HG02885 (cell line): Measurements from ENCODE around the gene ULBP1.
"Not testable (repeated sequence)": the region's sequence is repeated elsewhere in the genome, so short reads cannot be mapped to it uniquely, and the experiment has no call there.

Experiments used
- ATAC-seq: cut with Tn5 transposase; IDR thresholded peaks from one replicate; pipeline ENCODE4 v1.9.1; 2021; ENCODE audit warnings: mild to moderate bottlenecking; ENCODE audit not compliant: unreplicated experiment, poor library complexity

Gene ULBP1

DNA sequence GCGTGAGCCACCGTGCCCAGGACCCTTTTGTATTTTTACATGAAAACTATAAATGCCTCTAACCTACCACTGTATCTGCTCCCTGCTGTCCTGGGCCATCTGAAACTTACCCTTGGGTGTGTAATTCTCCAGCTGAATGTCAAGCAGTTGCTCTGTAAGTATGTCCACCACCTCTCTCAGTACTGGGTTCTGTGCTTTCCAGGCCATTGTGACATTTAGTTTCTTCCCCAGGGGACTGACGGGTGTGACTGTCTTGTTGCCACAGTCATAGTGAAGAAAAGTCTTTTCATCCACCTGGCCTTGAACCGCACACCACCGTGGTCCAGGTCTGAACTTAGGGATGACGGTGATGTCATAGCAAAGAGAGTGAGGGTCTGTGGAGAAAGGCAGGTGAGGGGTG is 58.1 kb downstream of the ULBP1 start:
- not testable (repeated sequence) for ATAC-seq
